Cardiac muscle cell (in vitro differentiated cells and primary cell): ENCODE measurements around the gene TAGAP. TPM values are rescaled to one million over a fixed set of nuclear protein-coding genes. Genes with fewer than 3 reads are reported as not detected.

Experiments
- DNase-seq, 2 donors: peaks; one replicate each; pipeline versions ENCODE4 v3.0.0 to v3.0.0-alpha.2; 2010 to 2017; ENCODE audit warnings: low read depth in 1 of 2, low spot score in 1 of 2
- H3K27ac ChIP-seq: fragments of 200-600 bp; sonication (generic); 2 replicates; pipeline ENCODE4 v1.5.1; 2016
- H3K27me3 ChIP-seq: fragments of 200-600 bp; sonication (generic); 2 replicates; pipeline ENCODE4 v1.6.0; 2016; ENCODE audit warnings: control low read depth
- H3K36me3 ChIP-seq: fragments of 200-600 bp; sonication (generic); 2 replicates; pipeline ENCODE4 v1.5.1; 2016; ENCODE audit warnings: control low read depth
- H3K4me1 ChIP-seq: fragments of 200-600 bp; sonication (generic); 2 replicates; pipeline ENCODE4 v1.8.1; 2017; ENCODE audit warnings: low read depth, mild to moderate bottlenecking, mixed run types
- H3K4me3 ChIP-seq: fragments of 200-600 bp; sonication (generic); 2 replicates; pipeline ENCODE4 v1.5.1; 2016; ENCODE audit warnings: mild to moderate bottlenecking
- H3K9me3 ChIP-seq: fragments of 200-600 bp; sonication (generic); 2 replicates; pipeline ENCODE4 v1.5.1; 2017; ENCODE audit warnings: low read depth, mild to moderate bottlenecking, control low read depth
- CTCF ChIP-seq: IDR thresholded peaks from 2 replicates; pipeline ENCODE4 v1.5.1; 2012; ENCODE audit warnings: low read depth, mild to moderate bottlenecking, low read length
- polyA plus RNA-seq: library from polyadenylated mRNA; unstranded; fragments of >200 nt; fragmentation: Nextera tagmentation; extraction: Ambion mirVana; gene quantifications from 2 replicates; pipeline ENCODE4 v1.2.1, GENCODE V29; 2016
- total RNA-seq: library from RNA; depleted of rRNA; stranded (reverse); fragments of >200 nt; gene quantifications from 2 replicates; pipeline ENCODE4 v1.2.3, GENCODE V29; 2016

Gene TAGAP
- total and polyA plus RNA-seq, 2 experiments from 2014 or later = not detected

DNA sequence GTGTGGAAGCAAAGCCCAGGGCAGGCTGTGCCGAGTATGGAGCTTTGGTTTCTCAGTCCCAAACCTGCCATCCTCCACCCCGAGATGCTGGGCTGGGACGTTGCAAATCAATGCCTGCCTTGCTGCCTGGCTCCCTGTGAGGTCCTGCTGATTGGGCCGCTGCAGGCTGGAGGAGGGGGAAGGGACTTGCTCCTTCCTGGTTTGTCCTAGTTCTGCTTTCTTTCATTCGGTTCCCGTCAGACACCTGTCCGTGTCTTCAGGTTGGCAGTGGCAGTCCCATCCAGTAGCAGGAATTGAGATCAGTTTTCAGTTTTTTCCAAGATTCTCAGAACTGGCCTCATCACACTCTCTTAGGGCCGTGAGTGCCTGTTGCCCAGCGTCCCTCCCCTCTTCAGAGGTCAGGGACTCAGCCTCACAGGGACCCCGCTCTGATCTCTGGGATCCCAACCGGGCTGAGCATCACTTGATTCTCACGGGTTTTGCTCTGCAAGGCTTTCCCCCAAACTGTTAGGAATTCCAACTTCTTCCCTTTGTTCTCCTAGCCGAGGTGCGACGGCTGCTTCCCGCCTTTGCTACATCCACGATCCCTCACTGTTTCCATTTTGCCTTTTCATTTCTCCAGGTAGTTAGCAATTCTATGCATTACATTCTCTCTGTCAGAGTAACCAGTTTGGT, 24.2 kb upstream of the TAGAP start:
- peaks cover 4% of the 10 kb centered on the region for H3K27me3 ChIP-seq
- no peaks in the 10 kb centered on the region for H3K36me3 ChIP-seq
- no peak for DNase-seq
- no peaks in the 10 kb centered on the region for H3K4me1 ChIP-seq
- no peaks in the 10 kb centered on the region for H3K9me3 ChIP-seq
- no peak for TF ChIP-seq CTCF
- no peak overlapping the region for H3K4me3 ChIP-seq
- no peak overlapping the region for H3K27ac ChIP-seq

- H3K4me1 ChIP-seq = no peaks in the 10 kb centered on the region
- no peak overlapping the region for H3K4me3 ChIP-seq
- no peak for TF ChIP-seq CTCF
- H3K9me3 ChIP-seq = no peaks in the 10 kb centered on the region
- no peaks in the 10 kb centered on the region for H3K36me3 ChIP-seq
- H3K27ac ChIP-seq = no peak overlapping the region
- peaks cover 4% of the 10 kb centered on the region for H3K27me3 ChIP-seq
- no peak for DNase-seq
Observed at GRCh38 chr6:159067334-159067733, 22.5 kb upstream of the TAGAP start.

GRCh38 chr6:159066483-159066882, 21.7 kb upstream of the TAGAP start:
- no peaks in the 10 kb centered on the region for H3K9me3 ChIP-seq
- no peaks in the 10 kb centered on the region for H3K4me1 ChIP-seq
- no peak overlapping the region for H3K27ac ChIP-seq
- peaks cover 4% of the 10 kb centered on the region for H3K27me3 ChIP-seq
- no peak for DNase-seq
- H3K36me3 ChIP-seq = no peaks in the 10 kb centered on the region
- no peak overlapping the region for H3K4me3 ChIP-seq
- no peak for TF ChIP-seq CTCF

DNA sequence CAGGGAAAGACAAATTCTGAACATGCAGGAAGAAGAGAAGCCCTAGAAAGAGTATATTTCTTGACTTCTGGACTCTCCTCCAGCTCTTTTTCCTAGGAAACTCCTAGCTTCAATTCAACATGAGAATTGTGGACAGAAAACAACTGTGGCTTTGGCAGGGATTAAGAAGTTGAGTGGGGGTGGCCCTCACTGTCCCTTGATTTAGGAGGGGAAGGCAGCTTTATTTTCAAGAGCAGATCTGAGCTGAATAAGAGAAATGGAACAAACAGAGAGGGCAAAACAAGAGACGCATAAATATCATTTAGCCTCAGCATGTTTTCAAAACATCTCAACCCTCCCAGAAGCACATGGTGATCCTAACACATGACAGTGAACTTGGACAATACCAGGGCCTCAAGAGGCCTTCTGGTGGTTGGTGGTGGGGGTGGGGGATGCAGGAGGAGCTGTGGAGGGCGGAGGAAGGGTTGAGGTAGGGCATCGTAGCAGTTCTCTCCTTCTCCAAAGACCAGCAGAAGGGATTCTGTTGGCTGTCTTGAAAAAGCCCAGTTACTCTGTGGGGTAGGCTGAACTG, 21.1 kb upstream of the TAGAP start:
- Histone ChIP-seq H3K4me1 (no peaks in the 10 kb centered on the region), H3K9me3 (no peaks in the 10 kb centered on the region), H3K27me3 (peaks cover 4% of the 10 kb centered on the region), H3K27ac (no peak overlapping the region), H3K36me3 (no peaks in the 10 kb centered on the region), H3K4me3 (no peak overlapping the region)
- TF ChIP-seq CTCF = no peak
- DNase-seq = no peak

DNA sequence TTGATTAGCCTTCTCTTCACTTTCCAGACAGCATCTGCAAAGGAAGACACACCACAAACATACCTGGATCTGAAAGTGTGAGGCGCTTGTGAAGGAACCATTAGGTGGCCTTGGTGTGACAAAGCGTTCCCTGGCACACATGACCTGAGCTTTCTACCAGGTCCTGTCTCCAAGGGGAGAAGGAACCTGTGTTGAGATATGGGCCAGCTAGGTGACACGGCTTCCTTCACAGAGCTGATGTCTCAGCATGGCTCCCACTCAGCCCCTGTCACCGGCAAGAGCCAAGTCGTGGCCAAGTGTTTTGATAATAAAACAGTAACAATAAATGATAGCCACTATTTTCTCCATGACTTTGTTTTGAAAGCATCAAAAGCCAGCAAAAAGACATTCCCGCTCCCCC, 20.3 kb upstream of the TAGAP start:
- H3K36me3 ChIP-seq = no peaks in the 10 kb centered on the region
- no peaks in the 10 kb centered on the region for H3K4me1 ChIP-seq
- no peak overlapping the region for H3K4me3 ChIP-seq
- H3K27ac ChIP-seq = no peak overlapping the region
- TF ChIP-seq CTCF = no peak
- no peak for DNase-seq
- no peaks in the 10 kb centered on the region for H3K9me3 ChIP-seq
- H3K27me3 ChIP-seq = peaks cover 4% of the 10 kb centered on the region
